Prostate gland (tissue), 2 donors: ENCODE data around the gene MIEF2. TPM values are rescaled to one million over a fixed set of nuclear protein-coding genes. Genes with fewer than 3 reads are reported as not detected.

Experiments
- DNase-seq: peaks from one replicate; pipeline ENCODE4 v3.0.0-alpha.2; 2019; ENCODE audit warnings: low spot score
- H3K27ac ChIP-seq, 2 donors: fragments of 200-600 bp; sonication (generic); 2 replicates each; pipeline ENCODE4 v1.5.1; 2017 to 2019
- H3K27me3 ChIP-seq: fragments of 200-600 bp; sonication (generic); replicated peaks from 2 replicates; pipeline ENCODE4 v1.5.1; 2019; ENCODE audit not compliant: insufficient read depth
- H3K36me3 ChIP-seq, 2 donors: fragments of 200-600 bp; sonication (generic); 1 replicate in 1 of 2; 2 replicates in 1 of 2; pipeline versions ENCODE4 v1.5.1 to v1.8.1; 2017 to 2019
- H3K4me1 ChIP-seq: fragments of 200-600 bp; sonication (generic); replicated peaks from 2 replicates; pipeline ENCODE4 v1.5.1; 2019
- H3K4me3 ChIP-seq, 2 donors: fragments of 200-600 bp; sonication (generic); 2 replicates each; pipeline ENCODE4 v1.5.1; 2017 to 2019
- H3K9me3 ChIP-seq: fragments of 200-600 bp; sonication (generic); 2 replicates; pipeline ENCODE4 v1.5.1; 2017
- POLR2A ChIP-seq: fragments of 450-650 bp; IDR thresholded peaks from one replicate; pipeline ENCODE4 v1.6.1; 2016; ENCODE audit warnings: antibody characterized with exemption, mild to moderate bottlenecking
- POLR2AphosphoS5 ChIP-seq: sonication (generic); formaldehyde crosslinking; IDR thresholded peaks from one replicate; pipeline ENCODE4 v1.6.1; 2017; ENCODE audit warnings: antibody characterized with exemption
- WGBS: methylation state at CpG from one replicate; pipeline ENCODE4 v1.1.5; 2018; 5-methylcytosine and 5-hydroxymethylcytosine counted together
- intact Hi-C: fragments of 100-400 bp; cut with DNase I; formaldehyde crosslinking; loops from one replicate; pipeline ENCODE4 v1.14.2; 2022
- total RNA-seq, 2 donors: library from RNA; depleted of rRNA; stranded (reverse); fragments of >200 nt; gene quantifications; one replicate each; pipeline ENCODE4 v1.1.0, GENCODE V29; 2016
- TF ChIP-seq, protein P1 (sequence below), 4 experiments: fragments of 200-600 bp in 2 of 4; fragments of 450-650 bp in 2 of 4; sonication (generic) in 2 of 4; IDR thresholded peaks; 1 replicate in 3 of 4; 2 replicates in 1 of 4; pipeline ENCODE4 v1.5.1; 2016 to 2019; ENCODE audit warnings: antibody characterized with exemption in 4 of 4, mild to moderate bottlenecking in 2 of 4, moderate library complexity in 2 of 4

Gene MIEF2
- total RNA-seq, 2 donors from 2014 or later: 22.3 to 28.7 TPM

DNA sequence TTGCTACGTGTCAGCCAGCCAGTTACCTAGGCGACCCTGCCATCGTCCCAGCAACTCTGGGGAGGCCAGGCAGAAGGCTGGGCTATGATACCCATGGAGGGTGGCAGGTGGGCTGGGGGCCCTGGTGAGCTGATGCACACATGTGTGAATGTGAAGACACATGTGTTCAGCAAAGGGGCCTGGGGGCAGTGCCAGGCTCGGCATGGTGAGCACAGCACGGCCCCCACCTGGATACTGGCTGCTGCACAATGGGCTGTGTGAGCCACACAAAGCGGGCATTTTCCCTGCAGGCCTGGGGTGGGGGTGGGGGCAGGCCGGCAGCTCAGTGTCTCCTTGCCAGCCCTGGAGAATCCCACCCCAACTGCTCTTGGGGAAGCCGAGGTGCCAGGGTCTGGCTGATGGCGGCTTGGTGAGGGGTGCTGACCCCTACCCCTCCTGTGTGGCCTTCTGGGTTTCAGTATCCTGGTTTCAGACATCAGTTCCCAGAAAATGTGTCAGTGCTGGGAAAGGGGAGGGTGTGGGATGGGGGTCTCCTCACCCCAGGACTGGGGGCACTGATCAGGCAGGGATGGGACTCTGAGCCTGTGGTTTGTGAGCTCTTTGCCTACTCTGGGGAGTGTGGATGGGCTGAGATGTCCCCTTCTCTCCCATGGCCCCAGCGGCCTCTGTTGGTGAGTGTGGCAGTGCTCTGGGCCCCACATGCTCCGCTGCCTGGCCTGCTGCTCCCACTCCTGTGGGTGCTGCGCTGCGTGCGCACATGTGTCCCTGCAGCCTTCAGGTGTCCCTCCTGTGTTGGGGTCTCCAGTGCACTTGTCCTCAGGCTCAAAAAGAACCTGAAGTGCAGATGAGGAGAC lies 29.9 kb upstream of the MIEF2 start:
- Histone ChIP-seq H3K4me1 (no peaks in the 10 kb centered on the region), H3K36me3 (no peaks in the 10 kb centered on the region), H3K27me3 (no peaks in the 10 kb centered on the region), H3K27ac (no peak overlapping the region), H3K4me3 (no peak overlapping the region), H3K9me3 (no peaks in the 10 kb centered on the region)
- TF ChIP-seq, protein P1, sequence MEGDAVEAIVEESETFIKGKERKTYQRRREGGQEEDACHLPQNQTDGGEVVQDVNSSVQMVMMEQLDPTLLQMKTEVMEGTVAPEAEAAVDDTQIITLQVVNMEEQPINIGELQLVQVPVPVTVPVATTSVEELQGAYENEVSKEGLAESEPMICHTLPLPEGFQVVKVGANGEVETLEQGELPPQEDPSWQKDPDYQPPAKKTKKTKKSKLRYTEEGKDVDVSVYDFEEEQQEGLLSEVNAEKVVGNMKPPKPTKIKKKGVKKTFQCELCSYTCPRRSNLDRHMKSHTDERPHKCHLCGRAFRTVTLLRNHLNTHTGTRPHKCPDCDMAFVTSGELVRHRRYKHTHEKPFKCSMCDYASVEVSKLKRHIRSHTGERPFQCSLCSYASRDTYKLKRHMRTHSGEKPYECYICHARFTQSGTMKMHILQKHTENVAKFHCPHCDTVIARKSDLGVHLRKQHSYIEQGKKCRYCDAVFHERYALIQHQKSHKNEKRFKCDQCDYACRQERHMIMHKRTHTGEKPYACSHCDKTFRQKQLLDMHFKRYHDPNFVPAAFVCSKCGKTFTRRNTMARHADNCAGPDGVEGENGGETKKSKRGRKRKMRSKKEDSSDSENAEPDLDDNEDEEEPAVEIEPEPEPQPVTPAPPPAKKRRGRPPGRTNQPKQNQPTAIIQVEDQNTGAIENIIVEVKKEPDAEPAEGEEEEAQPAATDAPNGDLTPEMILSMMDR (IDR thresholded peaks at IDR 0.05): no peak
- TF ChIP-seq POLR2A: no peak
- no peak for TF ChIP-seq POLR2AphosphoS5
- 84% methylated on average over 14 of the region's 14 CpGs for WGBS
- intact Hi-C loops: no loop called here
- DNase-seq: no peak

DNA sequence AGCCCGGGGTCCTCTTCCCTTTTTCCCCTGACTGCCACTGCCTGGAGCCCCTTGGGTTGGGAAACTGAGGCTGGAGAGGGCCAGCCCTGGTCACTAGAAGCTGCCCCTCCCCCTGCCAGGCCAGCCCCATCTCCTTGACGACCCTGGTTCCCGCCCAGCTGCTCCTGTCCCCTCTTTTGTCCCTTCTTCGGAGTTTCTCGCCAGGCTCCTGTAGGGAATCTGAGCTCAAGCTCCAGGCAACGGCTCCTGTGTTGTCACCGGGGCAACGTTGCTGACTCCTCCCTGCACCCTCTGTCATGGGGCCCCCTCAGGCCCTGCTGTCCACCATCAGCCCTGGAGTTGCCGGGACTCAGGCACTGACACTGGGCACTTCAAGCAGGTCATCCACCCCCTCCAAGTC lies 29.3 kb upstream of the MIEF2 start:
- Histone ChIP-seq H3K4me3 (no peak overlapping the region), H3K9me3 (no peaks in the 10 kb centered on the region), H3K36me3 (no peaks in the 10 kb centered on the region), H3K27ac (no peak overlapping the region), H3K4me1 (no peaks in the 10 kb centered on the region), H3K27me3 (no peaks in the 10 kb centered on the region)
- no peak for DNase-seq
- intact Hi-C loops: no loop called here
- TF ChIP-seq POLR2A: no peak
- TF ChIP-seq POLR2AphosphoS5: no peak
- TF ChIP-seq, protein P1 (IDR thresholded peaks at IDR 0.05): no peak
- WGBS: 60% methylated on average over 9 of the region's 9 CpGs

DNA sequence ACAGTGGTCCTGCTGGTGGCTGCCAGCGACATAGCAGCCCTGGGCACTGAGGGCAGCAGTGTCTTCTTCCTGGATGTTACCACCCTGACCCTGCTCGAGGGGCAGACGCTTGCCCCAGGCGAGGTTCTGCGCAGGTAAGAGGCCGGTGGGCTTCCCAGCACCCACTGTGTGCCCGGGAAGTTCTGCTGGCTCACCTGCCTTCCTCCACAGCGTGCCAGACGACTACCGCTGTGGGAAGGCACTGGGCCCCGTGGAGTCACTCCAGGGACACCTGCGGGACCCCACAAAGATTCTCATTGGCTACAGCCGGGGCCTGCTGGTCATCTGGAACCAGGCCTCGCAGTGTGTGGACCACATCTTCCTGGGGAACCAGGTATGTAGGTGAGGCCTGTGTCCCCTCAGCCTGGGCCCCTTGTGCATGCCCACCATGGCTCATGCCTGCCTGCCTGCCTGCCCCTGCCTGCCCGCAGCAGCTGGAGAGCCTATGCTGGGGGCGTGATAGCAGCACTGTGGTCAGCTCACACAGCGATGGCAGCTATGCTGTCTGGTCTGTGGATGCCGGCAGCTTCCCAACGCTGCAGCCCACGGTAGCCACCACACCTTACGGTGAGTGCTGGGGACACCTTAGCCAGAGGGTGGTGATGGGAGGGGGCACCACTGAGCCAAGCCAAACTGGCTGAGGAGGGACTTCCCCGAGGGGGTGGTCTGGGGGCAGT lies 26.5 kb upstream of the MIEF2 start:
- no peaks in the 10 kb centered on the region for H3K4me1 ChIP-seq
- no peak overlapping the region for H3K27ac ChIP-seq
- TF ChIP-seq POLR2A (no peak), POLR2AphosphoS5 (no peak)
- TF ChIP-seq, protein P1 (IDR thresholded peaks at IDR 0.05): no peak
- no peak for DNase-seq
- intact Hi-C loops: no loop called here
- no peak overlapping the region for H3K4me3 ChIP-seq
- WGBS: 93% methylated on average over 22 of the region's 22 CpGs
- H3K36me3 ChIP-seq: no peaks in the 10 kb centered on the region
- H3K27me3 ChIP-seq: no peaks in the 10 kb centered on the region
- no peaks in the 10 kb centered on the region for H3K9me3 ChIP-seq

DNA sequence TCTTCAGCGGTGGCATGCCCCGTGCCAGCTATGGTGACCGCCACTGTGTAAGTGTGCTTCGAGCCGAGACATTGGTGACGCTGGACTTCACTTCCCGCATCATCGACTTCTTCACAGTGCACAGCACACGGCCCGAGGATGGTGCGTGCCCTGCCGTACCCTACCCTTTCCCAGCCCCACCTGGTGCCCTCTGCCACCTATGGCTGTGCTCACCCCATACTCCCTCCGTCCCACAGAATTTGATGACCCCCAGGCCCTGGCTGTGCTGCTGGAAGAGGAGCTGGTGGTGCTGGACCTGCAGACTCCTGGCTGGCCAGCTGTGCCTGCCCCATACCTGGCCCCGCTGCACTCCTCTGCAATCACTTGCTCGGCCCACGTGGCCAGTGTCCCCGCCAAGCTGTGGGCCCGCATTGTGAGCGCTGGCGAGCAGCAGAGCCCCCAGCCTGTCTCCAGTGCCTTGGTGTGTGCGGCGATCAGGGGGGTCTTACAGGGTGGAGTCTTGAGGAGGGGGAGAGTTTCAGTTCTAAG lies 25.5 kb upstream of the MIEF2 start:
- Histone ChIP-seq H3K27ac (no peak overlapping the region), H3K4me3 (no peak overlapping the region), H3K27me3 (no peaks in the 10 kb centered on the region), H3K4me1 (no peaks in the 10 kb centered on the region), H3K9me3 (no peaks in the 10 kb centered on the region), H3K36me3 (no peaks in the 10 kb centered on the region)
- intact Hi-C loops: no loop called here
- TF ChIP-seq POLR2A (no peak), POLR2AphosphoS5 (no peak)
- TF ChIP-seq, protein P1 (IDR thresholded peaks at IDR 0.05): no peak
- no peak for DNase-seq
- WGBS: 97% methylated on average over 18 of the region's 22 CpGs
